Activated T-helper 1 cell treated with anti-CD3 and anti-CD28 coated beads, Interleukin-2, amount 50 U/mL, for 16 hours (primary cell): ENCODE measurements around the gene PCK1.

Source experiments
- DNase-seq, 2 donors: peaks; one replicate each; pipeline ENCODE4 v3.0.0-alpha.2; 2020; ENCODE audit warnings: low read depth in 1 of 2, low spot score in 1 of 2

The PCK1 gene

GRCh38 chr20:57559658-57560553 is 1.0 kb upstream of the PCK1 start:
- DNase-seq, result no peak

GRCh38 chr20:57561356-57562279 is 708 bp downstream of the PCK1 start:
- DNase-seq, result no peak

- DNase-seq, result no peak
Observed at GRCh38 chr20:57562541-57563465, 1.9 kb downstream of the PCK1 start.

GRCh38 chr20:57563522-57563921 is 2.6 kb downstream of the PCK1 start:
- DNase-seq, result no peak

GRCh38 chr20:57564180-57564802 is 3.4 kb downstream of the PCK1 start:
- DNase-seq, result no peak

- DNase-seq, result no peak
Observed at GRCh38 chr20:57564951-57565642, 4.2 kb downstream of the PCK1 start.

- DNase-seq, result no peak
Observed at GRCh38 chr20:57566399-57566798, 5.5 kb downstream of the PCK1 start.

GRCh38 chr20:57566803-57567459 is 6.0 kb downstream of the PCK1 start:
- DNase-seq, result no peak

GRCh38 chr20:57567471-57568079 is 6.7 kb downstream of the PCK1 start:
- DNase-seq, result no peak

GRCh38 chr20:57568088-57568896 is 7.4 kb downstream of the PCK1 start:
- no peak for DNase-seq

- no peak for DNase-seq
Observed at GRCh38 chr20:57568960-57569359, 8.1 kb downstream of the PCK1 start.

GRCh38 chr20:57570145-57570850 is 9.4 kb downstream of the PCK1 start:
- no peak for DNase-seq

GRCh38 chr20:57570920-57571319 is 10.0 kb downstream of the PCK1 start:
- no peak for DNase-seq

GRCh38 chr20:57571782-57572416 is 11.0 kb downstream of the PCK1 start:
- DNase-seq, result no peak

GRCh38 chr20:57573242-57573641 is 12.3 kb downstream of the PCK1 start:
- no peak for DNase-seq

GRCh38 chr20:57573894-57574293 is 13.0 kb downstream of the PCK1 start:
- no peak for DNase-seq

GRCh38 chr20:57574954-57575353 is 14.0 kb downstream of the PCK1 start:
- no peak for DNase-seq
